ENCODE measurements around the gene SLC25A19. TPM values are rescaled to one million over a fixed set of nuclear protein-coding genes. Genes with fewer than 3 reads are reported as not detected.

Gene SLC25A19
- polyA plus RNA-seq, 1 of the 3 experiments (the other 2 are of a cell fraction), result 11.7 TPM

DNA sequence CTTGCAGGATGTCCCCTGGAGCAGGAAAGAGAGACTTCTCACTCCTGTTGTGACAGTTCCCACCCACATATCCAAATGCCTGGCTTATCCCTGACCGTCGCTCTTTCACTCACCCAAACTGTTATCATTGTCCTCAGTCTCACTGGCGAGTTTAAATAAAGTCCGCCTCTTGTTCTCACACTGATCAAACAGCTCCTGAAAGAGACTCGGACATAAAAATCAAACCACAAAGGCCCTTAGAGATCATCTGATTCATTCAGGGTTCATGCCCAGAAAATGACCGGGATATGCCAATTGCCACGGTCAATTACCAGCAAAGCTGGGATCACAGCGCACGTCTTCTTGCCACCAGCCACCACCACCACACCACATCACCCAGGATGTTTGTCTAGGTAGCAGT lies 47.7 kb downstream of the SLC25A19 start:
- no peak for DNase-seq
- H3K4me2 ChIP-seq, result no peak overlapping the region
- ChIA-PET POLR2A (interaction anchor here (1.2 kb wide), 1 partner anchor 20 kb away, joined by 5 read pairs; the partner anchor contains the start of genes GGA3 and MRPS7), CTCF (interaction anchor here (0.6 to 11.7 kb wide), 11 partner anchors 12 to 171 kb away, joined by 3 to 136 read pairs (median 27); partner anchors contain the start of genes GGA3, MIF4GD, MRPS7 and NUP85)
- no peak overlapping the region for H3K4me3 ChIP-seq (ENCODE audit: low read depth in 2 of 2, low read length in 1 of 2)
- H3F3A ChIP-seq (replicated peaks; ENCODE audit: insufficient read depth), result peaks cover 15% of the 10 kb centered on the region
- H2AFZ ChIP-seq (ENCODE audit: low read depth), result no peak overlapping the region
- WGBS (ENCODE audit: low lambda C conversion rate), result 97% methylated on average over 9 of the region's 9 CpGs
- H4K20me1 ChIP-seq (ENCODE audit: insufficient read depth), result peaks cover 3% of the 10 kb centered on the region; the same call in 1 of the 2 replicates
- no peak overlapping the region for H3K27ac ChIP-seq (ENCODE audit: low read depth in 2 of 2, low read length in 1 of 2)
- TF ChIP-seq EP300 (IDR thresholded peaks at IDR 0.05; ENCODE audit: borderline replicate concordance in 1 of 2, low read depth in 1 of 2, low read length in 1 of 2), result no peak
- TF ChIP-seq, protein P1, sequence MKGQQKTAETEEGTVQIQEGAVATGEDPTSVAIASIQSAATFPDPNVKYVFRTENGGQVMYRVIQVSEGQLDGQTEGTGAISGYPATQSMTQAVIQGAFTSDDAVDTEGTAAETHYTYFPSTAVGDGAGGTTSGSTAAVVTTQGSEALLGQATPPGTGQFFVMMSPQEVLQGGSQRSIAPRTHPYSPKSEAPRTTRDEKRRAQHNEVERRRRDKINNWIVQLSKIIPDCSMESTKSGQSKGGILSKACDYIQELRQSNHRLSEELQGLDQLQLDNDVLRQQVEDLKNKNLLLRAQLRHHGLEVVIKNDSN (IDR thresholded peaks at IDR 0.05; ENCODE audit: borderline replicate concordance, low read depth), result no peak
- TF ChIP-seq, protein P2, sequence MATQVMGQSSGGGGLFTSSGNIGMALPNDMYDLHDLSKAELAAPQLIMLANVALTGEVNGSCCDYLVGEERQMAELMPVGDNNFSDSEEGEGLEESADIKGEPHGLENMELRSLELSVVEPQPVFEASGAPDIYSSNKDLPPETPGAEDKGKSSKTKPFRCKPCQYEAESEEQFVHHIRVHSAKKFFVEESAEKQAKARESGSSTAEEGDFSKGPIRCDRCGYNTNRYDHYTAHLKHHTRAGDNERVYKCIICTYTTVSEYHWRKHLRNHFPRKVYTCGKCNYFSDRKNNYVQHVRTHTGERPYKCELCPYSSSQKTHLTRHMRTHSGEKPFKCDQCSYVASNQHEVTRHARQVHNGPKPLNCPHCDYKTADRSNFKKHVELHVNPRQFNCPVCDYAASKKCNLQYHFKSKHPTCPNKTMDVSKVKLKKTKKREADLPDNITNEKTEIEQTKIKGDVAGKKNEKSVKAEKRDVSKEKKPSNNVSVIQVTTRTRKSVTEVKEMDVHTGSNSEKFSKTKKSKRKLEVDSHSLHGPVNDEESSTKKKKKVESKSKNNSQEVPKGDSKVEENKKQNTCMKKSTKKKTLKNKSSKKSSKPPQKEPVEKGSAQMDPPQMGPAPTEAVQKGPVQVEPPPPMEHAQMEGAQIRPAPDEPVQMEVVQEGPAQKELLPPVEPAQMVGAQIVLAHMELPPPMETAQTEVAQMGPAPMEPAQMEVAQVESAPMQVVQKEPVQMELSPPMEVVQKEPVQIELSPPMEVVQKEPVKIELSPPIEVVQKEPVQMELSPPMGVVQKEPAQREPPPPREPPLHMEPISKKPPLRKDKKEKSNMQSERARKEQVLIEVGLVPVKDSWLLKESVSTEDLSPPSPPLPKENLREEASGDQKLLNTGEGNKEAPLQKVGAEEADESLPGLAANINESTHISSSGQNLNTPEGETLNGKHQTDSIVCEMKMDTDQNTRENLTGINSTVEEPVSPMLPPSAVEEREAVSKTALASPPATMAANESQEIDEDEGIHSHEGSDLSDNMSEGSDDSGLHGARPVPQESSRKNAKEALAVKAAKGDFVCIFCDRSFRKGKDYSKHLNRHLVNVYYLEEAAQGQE (IDR thresholded peaks at IDR 0.05; ENCODE audit: low read depth, low read length), result no peak
- no peak for TF ChIP-seq SMC3 (IDR thresholded peaks at IDR 0.05; ENCODE audit: low read depth, low read length)
- no peak for TF ChIP-seq EZH2phosphoT487 (IDR thresholded peaks at IDR 0.05; ENCODE audit: borderline replicate concordance, low read depth)
- no peak for TF ChIP-seq TAF1 (IDR thresholded peaks at IDR 0.05; ENCODE audit: borderline replicate concordance, low read depth, low read length)
- TF ChIP-seq FOXJ3 (CRISPR knock-in tag; IDR thresholded peaks at IDR 0.05), result no peak
- no peak for TF ChIP-seq GATA2 (CRISPR knock-in tag; IDR thresholded peaks at IDR 0.05)
- TF ChIP-seq FOXM1 (IDR thresholded peaks at IDR 0.05; ENCODE audit: low read depth), result no peak
- no peak overlapping the region for H3K9ac ChIP-seq
- peaks cover 0 to 2% of the 10 kb centered on the region in 2 experiments; a peak in 1 of 4 replicates for H3K4me1 ChIP-seq (ENCODE audit: control insufficient read depth in 1 of 2, insufficient read depth in 2 of 2, low read depth in 1 of 2, low read length in 1 of 2)
- H3K79me2 ChIP-seq (ENCODE audit: insufficient read depth), result no peaks in the 10 kb centered on the region
- no peaks in the 10 kb centered on the region for H3K9me3 ChIP-seq
- no peaks in the 10 kb centered on the region for H3K27me3 ChIP-seq (ENCODE audit: insufficient read depth)
- peaks cover 42 to 97% of the 10 kb centered on the region in 2 experiments for H3K36me3 ChIP-seq (replicated peaks in 1 of 2; ENCODE audit: control insufficient read depth in 1 of 2, insufficient read depth in 2 of 2, low read length in 1 of 2)
- no peaks in the 10 kb centered on the region for H3K9me2 ChIP-seq

DNA sequence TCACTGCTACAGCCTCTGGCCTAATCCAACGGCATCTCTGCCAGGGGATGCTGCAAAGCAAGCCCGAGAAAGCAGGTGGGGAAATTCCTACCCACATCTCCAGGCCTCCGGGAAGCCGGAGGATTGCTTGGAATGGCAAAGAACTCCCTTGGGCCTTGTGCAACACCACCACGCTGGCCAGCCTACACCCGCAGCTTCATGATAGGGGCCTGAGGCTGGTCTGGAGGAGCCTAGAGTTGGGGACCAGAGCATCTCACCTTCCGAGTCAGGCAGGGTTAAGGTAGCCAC lies 48.1 kb downstream of the SLC25A19 start:
- Histone ChIP-seq H3K4me1 (ENCODE audit: control insufficient read depth in 1 of 2, insufficient read depth in 2 of 2, low read depth in 1 of 2, low read length in 1 of 2) (no peaks in the 10 kb centered on the region; a peak in 1 of 4 replicates), H3K27me3 (ENCODE audit: insufficient read depth) (no peaks in the 10 kb centered on the region), H3K4me2 (no peak overlapping the region), H3K79me2 (ENCODE audit: insufficient read depth) (no peaks in the 10 kb centered on the region), H3K9me3 (no peaks in the 10 kb centered on the region), H3F3A (replicated peaks; ENCODE audit: insufficient read depth) (peaks cover 19% of the 10 kb centered on the region), H2AFZ (ENCODE audit: low read depth) (no peak overlapping the region), H3K4me3 (ENCODE audit: low read depth in 2 of 2, low read length in 1 of 2) (no peak overlapping the region), H3K9me2 (no peaks in the 10 kb centered on the region), H3K9ac (no peak overlapping the region), H3K36me3 (replicated peaks in 1 of 2; ENCODE audit: control insufficient read depth in 1 of 2, insufficient read depth in 2 of 2, low read length in 1 of 2) (peaks cover 45 to 97% of the 10 kb centered on the region in 2 experiments), H4K20me1 (ENCODE audit: insufficient read depth) (peaks cover 3% of the 10 kb centered on the region; the same call in 1 of the 2 replicates), H3K27ac (ENCODE audit: low read depth in 2 of 2, low read length in 1 of 2) (no peak overlapping the region)
- DNase-seq, result no peak
- TF ChIP-seq MXI1 (IDR thresholded peaks at IDR 0.05; ENCODE audit: low read depth, low read length), result no peak
- TF ChIP-seq GABPA (IDR thresholded peaks at IDR 0.05; ENCODE audit: low read depth), result no peak
- TF ChIP-seq FOSL2 (IDR thresholded peaks at IDR 0.05; ENCODE audit: borderline replicate concordance, low read depth), result no peak
- no peak for TF ChIP-seq GATA2 (CRISPR knock-in tag; IDR thresholded peaks at IDR 0.05)
- TF ChIP-seq EP300 (IDR thresholded peaks at IDR 0.05; ENCODE audit: borderline replicate concordance in 1 of 2, low read depth in 1 of 2, low read length in 1 of 2), result no peak
- TF ChIP-seq NFIC (IDR thresholded peaks at IDR 0.05; ENCODE audit: borderline replicate concordance), result no peak
- TF ChIP-seq SMC3 (IDR thresholded peaks at IDR 0.05; ENCODE audit: low read depth, low read length), result no peak
- no peak for TF ChIP-seq MEF2A (IDR thresholded peaks at IDR 0.05; ENCODE audit: borderline replicate concordance, low read depth)
- TF ChIP-seq RCOR1 (IDR thresholded peaks at IDR 0.05; ENCODE audit: low read length), result no peak
- TF ChIP-seq, protein P3, sequence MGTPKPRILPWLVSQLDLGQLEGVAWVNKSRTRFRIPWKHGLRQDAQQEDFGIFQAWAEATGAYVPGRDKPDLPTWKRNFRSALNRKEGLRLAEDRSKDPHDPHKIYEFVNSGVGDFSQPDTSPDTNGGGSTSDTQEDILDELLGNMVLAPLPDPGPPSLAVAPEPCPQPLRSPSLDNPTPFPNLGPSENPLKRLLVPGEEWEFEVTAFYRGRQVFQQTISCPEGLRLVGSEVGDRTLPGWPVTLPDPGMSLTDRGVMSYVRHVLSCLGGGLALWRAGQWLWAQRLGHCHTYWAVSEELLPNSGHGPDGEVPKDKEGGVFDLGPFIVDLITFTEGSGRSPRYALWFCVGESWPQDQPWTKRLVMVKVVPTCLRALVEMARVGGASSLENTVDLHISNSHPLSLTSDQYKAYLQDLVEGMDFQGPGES (IDR thresholded peaks at IDR 0.05; ENCODE audit: low read depth, low read length), result no peak
- no peak for TF ChIP-seq TEAD4 (IDR thresholded peaks at IDR 0.05; ENCODE audit: borderline replicate concordance, insufficient read depth)
- no peak for TF ChIP-seq YY1 (IDR thresholded peaks at IDR 0.05; ENCODE audit: low read depth)
- no peak for TF ChIP-seq TAF1 (IDR thresholded peaks at IDR 0.05; ENCODE audit: borderline replicate concordance, low read depth, low read length)
- no peak for TF ChIP-seq FOXM1 (IDR thresholded peaks at IDR 0.05; ENCODE audit: low read depth)
- TF ChIP-seq RAD21 (IDR thresholded peaks at IDR 0.05; ENCODE audit: low read length), result no peak
- no peak for TF ChIP-seq RFX5 (IDR thresholded peaks at IDR 0.05; ENCODE audit: low read length)
- 96% methylated on average over 4 of the region's 7 CpGs for WGBS (ENCODE audit: low lambda C conversion rate)
- CTCF ChIA-PET, result interaction anchor here (0.9 to 11.7 kb wide), 14 partner anchors 10 to 189 kb away, joined by 3 to 136 read pairs (median 22); partner anchors contain the start of genes GGA3, MIF4GD, MRPS7 and NUP85
- POLR2A ChIA-PET, result interaction anchor here (1.2 kb wide), 1 partner anchor 20 kb away, joined by 5 read pairs; the partner anchor contains the start of genes GGA3 and MRPS7

All from SK-N-SH (cell line).